ENCODE measurements around the gene RHEX.

RHEX gene

GRCh38 chr1:206116191-206116872 is 63.4 kb downstream of the RHEX start:
- Histone ChIP-seq H3K27ac (ENCODE audit: low read length) (no peak overlapping the region), H3K9ac (ENCODE audit: low read length) (no peak overlapping the region), H3K27me3 (ENCODE audit: control insufficient read depth, insufficient read depth, low read length) (peaks cover 41% of the 10 kb centered on the region), H3K4me1 (ENCODE audit: control insufficient read depth, low read depth, low read length) (peaks cover 6% of the 10 kb centered on the region), H3K36me3 (ENCODE audit: control insufficient read depth, low read depth, low read length) (no peaks in the 10 kb centered on the region), H3K9me3 (ENCODE audit: control insufficient read depth, low read depth, low read length) (peaks cover 6% of the 10 kb centered on the region), H3K4me3 (ENCODE audit: low read length) (peak overlapping the region; percentile 65)

DNA sequence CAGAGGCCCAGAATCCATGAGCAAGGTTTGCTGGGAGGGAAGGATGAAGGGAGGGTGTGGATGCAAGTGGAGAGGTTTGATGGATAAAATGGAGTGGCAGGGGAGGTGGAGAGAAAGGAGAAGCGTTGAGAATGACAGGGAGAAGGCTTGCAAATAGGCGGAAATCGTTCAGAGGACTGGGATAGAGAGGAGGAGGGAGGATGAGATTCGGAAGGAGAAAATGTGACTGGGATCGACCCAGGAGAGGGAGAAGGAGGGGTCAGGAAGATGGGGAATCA is 63.8 kb downstream of the RHEX start:
- H3K9ac ChIP-seq (ENCODE audit: low read length): no peak overlapping the region
- H3K9me3 ChIP-seq (ENCODE audit: control insufficient read depth, low read depth, low read length): peaks cover 10% of the 10 kb centered on the region
- no peaks in the 10 kb centered on the region for H3K36me3 ChIP-seq (ENCODE audit: control insufficient read depth, low read depth, low read length)
- peak overlapping the region; percentile 65 for H3K4me3 ChIP-seq (ENCODE audit: low read length)
- peaks cover 41% of the 10 kb centered on the region for H3K27me3 ChIP-seq (ENCODE audit: control insufficient read depth, insufficient read depth, low read length)
- no peak overlapping the region for H3K27ac ChIP-seq (ENCODE audit: low read length)
- H3K4me1 ChIP-seq (ENCODE audit: control insufficient read depth, low read depth, low read length): peaks cover 6% of the 10 kb centered on the region

GRCh38 chr1:206117151-206117948 is 64.4 kb downstream of the RHEX start, which contains the start of gene AVPR1B:
Gene AVPR1B (minus strand): TSS chr1:206117388. CDS start chr1:206116890, 498 bp downstream.
- H3K27me3 ChIP-seq (ENCODE audit: control insufficient read depth, insufficient read depth, low read length): peaks cover 41% of the 10 kb centered on the region
- H3K4me1 ChIP-seq (ENCODE audit: control insufficient read depth, low read depth, low read length): peaks cover 6% of the 10 kb centered on the region
- H3K36me3 ChIP-seq (ENCODE audit: control insufficient read depth, low read depth, low read length): no peaks in the 10 kb centered on the region
- peak within 1 kb of the TSS; percentile 65 for H3K4me3 ChIP-seq (ENCODE audit: low read length)
- no peak within 1 kb of the TSS for H3K9ac ChIP-seq (ENCODE audit: low read length)
- H3K9me3 ChIP-seq (ENCODE audit: control insufficient read depth, low read depth, low read length): peaks cover 11% of the 10 kb centered on the region
- H3K27ac ChIP-seq (ENCODE audit: low read length): no peak within 1 kb of the TSS

- H3K4me1 ChIP-seq (ENCODE audit: control insufficient read depth, low read depth, low read length): peaks cover 6% of the 10 kb centered on the region
- no peaks in the 10 kb centered on the region for H3K36me3 ChIP-seq (ENCODE audit: control insufficient read depth, low read depth, low read length)
- peaks cover 38% of the 10 kb centered on the region for H3K27me3 ChIP-seq (ENCODE audit: control insufficient read depth, insufficient read depth, low read length)
- H3K9ac ChIP-seq (ENCODE audit: low read length): no peak overlapping the region
- no peak overlapping the region for H3K27ac ChIP-seq (ENCODE audit: low read length)
- H3K4me3 ChIP-seq (ENCODE audit: low read length): no peak overlapping the region
- peaks cover 11% of the 10 kb centered on the region for H3K9me3 ChIP-seq (ENCODE audit: control insufficient read depth, low read depth, low read length)
Observed at GRCh38 chr1:206120406-206120805, 67.4 kb downstream of the RHEX start.

GRCh38 chr1:206121269-206121668 is 68.3 kb downstream of the RHEX start:
- Histone ChIP-seq H3K27me3 (ENCODE audit: control insufficient read depth, insufficient read depth, low read length) (peaks cover 30% of the 10 kb centered on the region), H3K4me3 (ENCODE audit: low read length) (no peak overlapping the region), H3K27ac (ENCODE audit: low read length) (no peak overlapping the region), H3K4me1 (ENCODE audit: control insufficient read depth, low read depth, low read length) (peaks cover 6% of the 10 kb centered on the region), H3K9ac (ENCODE audit: low read length) (no peak overlapping the region), H3K9me3 (ENCODE audit: control insufficient read depth, low read depth, low read length) (peaks cover 11% of the 10 kb centered on the region), H3K36me3 (ENCODE audit: control insufficient read depth, low read depth, low read length) (no peaks in the 10 kb centered on the region)

- no peak overlapping the region for H3K9ac ChIP-seq (ENCODE audit: low read length)
- peaks cover 11% of the 10 kb centered on the region for H3K9me3 ChIP-seq (ENCODE audit: control insufficient read depth, low read depth, low read length)
- H3K27me3 ChIP-seq (ENCODE audit: control insufficient read depth, insufficient read depth, low read length): peaks cover 16% of the 10 kb centered on the region
- no peak overlapping the region for H3K4me3 ChIP-seq (ENCODE audit: low read length)
- H3K36me3 ChIP-seq (ENCODE audit: control insufficient read depth, low read depth, low read length): no peaks in the 10 kb centered on the region
- H3K27ac ChIP-seq (ENCODE audit: low read length): no peak overlapping the region
- peaks cover 5% of the 10 kb centered on the region for H3K4me1 ChIP-seq (ENCODE audit: control insufficient read depth, low read depth, low read length)
Observed at GRCh38 chr1:206122686-206123085, 69.7 kb downstream of the RHEX start.

DNA sequence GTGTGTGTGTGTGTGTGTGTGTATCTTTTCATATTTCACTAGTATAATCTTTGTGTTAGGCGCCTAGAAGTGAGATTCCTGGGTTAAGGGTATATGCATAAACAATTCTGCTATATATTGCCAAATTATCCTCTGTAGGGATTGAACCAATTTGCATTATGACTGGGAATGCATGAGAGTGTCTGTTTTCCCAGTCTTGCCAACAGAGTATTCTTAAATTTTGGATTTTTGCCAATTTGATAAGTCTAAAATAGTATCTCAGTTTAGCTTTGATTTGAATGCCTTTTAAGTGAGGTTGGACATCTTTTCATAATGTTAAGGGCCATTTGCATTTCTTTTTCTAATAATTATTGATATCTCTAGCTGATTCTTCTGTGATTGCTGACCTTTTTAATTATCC is 72.4 kb downstream of the RHEX start:
- H3K4me3 ChIP-seq (ENCODE audit: low read length): no peak overlapping the region
- H3K4me1 ChIP-seq (ENCODE audit: control insufficient read depth, low read depth, low read length): no peaks in the 10 kb centered on the region
- peaks cover 11% of the 10 kb centered on the region for H3K9me3 ChIP-seq (ENCODE audit: control insufficient read depth, low read depth, low read length)
- no peaks in the 10 kb centered on the region for H3K27me3 ChIP-seq (ENCODE audit: control insufficient read depth, insufficient read depth, low read length)
- H3K9ac ChIP-seq (ENCODE audit: low read length): no peak overlapping the region
- no peak overlapping the region for H3K27ac ChIP-seq (ENCODE audit: low read length)
- H3K36me3 ChIP-seq (ENCODE audit: control insufficient read depth, low read depth, low read length): no peaks in the 10 kb centered on the region

DNA sequence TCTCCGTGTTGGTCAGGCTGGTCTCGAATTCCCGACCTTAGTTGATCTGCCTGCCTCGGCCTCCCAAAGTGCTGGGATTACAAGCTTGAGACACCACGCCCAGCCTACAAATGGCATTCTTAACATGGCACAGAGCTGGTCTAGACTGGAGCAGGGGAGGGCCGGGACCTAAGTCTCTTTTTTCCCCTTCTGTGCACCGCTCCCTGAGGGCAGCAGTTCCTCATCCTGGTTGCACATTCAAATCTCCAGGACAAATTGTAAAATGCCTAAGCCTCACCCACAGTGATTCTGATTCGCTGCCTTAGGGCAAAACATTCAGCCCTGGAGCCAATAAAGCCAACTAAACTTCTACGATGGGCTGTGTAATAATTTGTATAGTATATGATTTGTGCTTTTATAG is 74.4 kb downstream of the RHEX start:
- Histone ChIP-seq H3K27ac (ENCODE audit: low read length) (no peak overlapping the region), H3K4me3 (ENCODE audit: low read length) (no peak overlapping the region), H3K4me1 (ENCODE audit: control insufficient read depth, low read depth, low read length) (no peaks in the 10 kb centered on the region), H3K27me3 (ENCODE audit: control insufficient read depth, insufficient read depth, low read length) (no peaks in the 10 kb centered on the region), H3K9ac (ENCODE audit: low read length) (no peak overlapping the region), H3K9me3 (ENCODE audit: control insufficient read depth, low read depth, low read length) (no peaks in the 10 kb centered on the region), H3K36me3 (ENCODE audit: control insufficient read depth, low read depth, low read length) (no peaks in the 10 kb centered on the region)

DNA sequence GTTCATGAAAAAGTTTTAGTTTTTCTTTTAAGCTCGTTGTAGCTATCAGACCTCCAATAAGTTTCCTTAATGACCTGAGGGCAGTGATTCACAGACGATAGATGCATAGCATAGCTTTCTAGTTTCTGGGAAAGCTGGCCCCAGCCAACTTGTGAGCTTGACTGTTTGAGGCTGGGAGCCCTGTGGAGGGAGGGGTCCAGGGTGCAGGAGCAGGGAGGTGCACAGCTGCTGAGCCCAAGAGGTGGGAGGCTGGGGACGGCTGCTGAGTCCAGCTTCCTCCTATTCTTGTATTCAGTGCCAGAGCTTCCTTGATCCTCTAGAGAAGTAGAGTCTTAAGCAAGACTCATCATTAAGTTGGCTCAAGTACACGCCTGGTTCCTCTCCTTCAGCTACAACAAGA is 75.2 kb downstream of the RHEX start:
- no peaks in the 10 kb centered on the region for H3K4me1 ChIP-seq (ENCODE audit: control insufficient read depth, low read depth, low read length)
- no peaks in the 10 kb centered on the region for H3K36me3 ChIP-seq (ENCODE audit: control insufficient read depth, low read depth, low read length)
- no peaks in the 10 kb centered on the region for H3K9me3 ChIP-seq (ENCODE audit: control insufficient read depth, low read depth, low read length)
- no peak overlapping the region for H3K9ac ChIP-seq (ENCODE audit: low read length)
- no peaks in the 10 kb centered on the region for H3K27me3 ChIP-seq (ENCODE audit: control insufficient read depth, insufficient read depth, low read length)
- no peak overlapping the region for H3K4me3 ChIP-seq (ENCODE audit: low read length)
- H3K27ac ChIP-seq (ENCODE audit: low read length): no peak overlapping the region

GRCh38 chr1:206131037-206131436 is 78.1 kb downstream of the RHEX start:
- Histone ChIP-seq H3K27me3 (ENCODE audit: control insufficient read depth, insufficient read depth, low read length) (no peaks in the 10 kb centered on the region), H3K36me3 (ENCODE audit: control insufficient read depth, low read depth, low read length) (no peaks in the 10 kb centered on the region), H3K4me3 (ENCODE audit: low read length) (no peak overlapping the region), H3K27ac (ENCODE audit: low read length) (no peak overlapping the region), H3K4me1 (ENCODE audit: control insufficient read depth, low read depth, low read length) (no peaks in the 10 kb centered on the region), H3K9me3 (ENCODE audit: control insufficient read depth, low read depth, low read length) (no peaks in the 10 kb centered on the region), H3K9ac (ENCODE audit: low read length) (no peak overlapping the region)

DNA sequence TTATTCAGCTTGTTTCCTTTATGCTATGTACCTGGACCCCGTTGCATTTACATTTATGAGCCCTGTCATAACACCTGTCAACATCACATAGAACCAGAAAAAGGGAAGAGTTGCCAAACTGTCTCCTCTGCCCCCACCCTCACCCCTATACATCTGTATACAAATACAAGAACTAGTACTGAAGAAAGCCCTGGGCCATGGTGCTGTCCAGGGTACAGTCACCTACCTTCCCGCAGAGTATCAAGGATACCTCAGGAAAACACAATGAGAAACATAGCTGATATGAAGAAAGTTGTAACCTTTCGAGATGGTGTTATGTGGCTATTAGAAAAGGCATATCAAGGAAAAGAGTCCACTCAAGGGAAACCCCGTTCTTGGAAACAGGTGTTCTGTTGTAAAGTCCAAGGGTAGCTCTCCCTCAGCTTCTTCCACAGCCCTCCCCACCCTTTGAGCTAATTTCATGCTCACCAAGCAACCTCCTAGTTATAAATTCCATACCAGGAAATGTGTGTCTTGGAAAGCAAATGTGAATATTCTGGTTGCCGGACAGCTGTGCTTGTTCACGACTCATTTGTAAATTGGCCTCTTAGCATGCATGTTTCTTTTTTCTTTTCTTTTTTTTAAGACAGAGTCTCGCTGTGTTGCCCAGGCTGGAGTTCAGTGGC is 80.9 kb downstream of the RHEX start:
- no peak overlapping the region for H3K4me3 ChIP-seq (ENCODE audit: low read length)
- H3K27ac ChIP-seq (ENCODE audit: low read length): no peak overlapping the region
- no peaks in the 10 kb centered on the region for H3K9me3 ChIP-seq (ENCODE audit: control insufficient read depth, low read depth, low read length)
- H3K9ac ChIP-seq (ENCODE audit: low read length): no peak overlapping the region
- H3K27me3 ChIP-seq (ENCODE audit: control insufficient read depth, insufficient read depth, low read length): no peaks in the 10 kb centered on the region
- H3K4me1 ChIP-seq (ENCODE audit: control insufficient read depth, low read depth, low read length): no peaks in the 10 kb centered on the region
- H3K36me3 ChIP-seq (ENCODE audit: control insufficient read depth, low read depth, low read length): no peaks in the 10 kb centered on the region
